Neural crest cell (in vitro differentiated cells): ENCODE data around the gene PSMD6. TPM values are rescaled to one million over a fixed set of nuclear protein-coding genes. Genes with fewer than 3 reads are reported as not detected.

Experiments
- DNase-seq: peaks from one replicate; pipeline ENCODE4 v3.0.0; 2021; ENCODE audit warnings: low read depth, mixed read lengths, low spot score
- H3K27ac Mint-ChIP-seq: one replicate; pipeline ENCODE4 v1.8.0; 2021; ENCODE audit warnings: mild to moderate bottlenecking, mixed read lengths; ENCODE audit not compliant: unreplicated experiment
- H3K27me3 Mint-ChIP-seq: 2 replicates; pipeline ENCODE4 v1.8.0; 2021; ENCODE audit warnings: low read depth, mild to moderate bottlenecking, mixed read lengths
- H3K36me3 Mint-ChIP-seq: 2 replicates; pipeline ENCODE4 v1.8.0; 2021; ENCODE audit warnings: low read depth, mild to moderate bottlenecking, mixed read lengths
- H3K4me1 Mint-ChIP-seq: 2 replicates; pipeline ENCODE4 v1.8.0; 2021; ENCODE audit warnings: mixed read lengths
- H3K4me3 Mint-ChIP-seq: one replicate; pipeline ENCODE4 v1.8.0; 2021; ENCODE audit warnings: mild to moderate bottlenecking, mixed read lengths
- H3K9me3 Mint-ChIP-seq: 2 replicates; pipeline ENCODE4 v1.8.0; 2021; ENCODE audit warnings: mixed read lengths
- total RNA-seq: library from RNA; stranded (reverse); gene quantifications from 2 replicates; pipeline ENCODE4 v1.2.1, GENCODE V29; 2021
- TF ChIP-seq, protein P1 (sequence below): fragments of 200-600 bp; sonication (generic); conservative IDR thresholded peaks from 2 replicates; pipeline ENCODE4 v1.5.0; 2021; ENCODE audit warnings: antibody characterized with exemption, mild to moderate bottlenecking

The PSMD6 gene
- total RNA-seq, 1 donor from 2014 or later: 103 TPM

GRCh38 chr3:64063983-64064438, 40.7 kb upstream of the PSMD6 start:
- peaks cover 3% of the 10 kb centered on the region for H3K36me3 Mint-ChIP-seq
- TF ChIP-seq, protein P1, sequence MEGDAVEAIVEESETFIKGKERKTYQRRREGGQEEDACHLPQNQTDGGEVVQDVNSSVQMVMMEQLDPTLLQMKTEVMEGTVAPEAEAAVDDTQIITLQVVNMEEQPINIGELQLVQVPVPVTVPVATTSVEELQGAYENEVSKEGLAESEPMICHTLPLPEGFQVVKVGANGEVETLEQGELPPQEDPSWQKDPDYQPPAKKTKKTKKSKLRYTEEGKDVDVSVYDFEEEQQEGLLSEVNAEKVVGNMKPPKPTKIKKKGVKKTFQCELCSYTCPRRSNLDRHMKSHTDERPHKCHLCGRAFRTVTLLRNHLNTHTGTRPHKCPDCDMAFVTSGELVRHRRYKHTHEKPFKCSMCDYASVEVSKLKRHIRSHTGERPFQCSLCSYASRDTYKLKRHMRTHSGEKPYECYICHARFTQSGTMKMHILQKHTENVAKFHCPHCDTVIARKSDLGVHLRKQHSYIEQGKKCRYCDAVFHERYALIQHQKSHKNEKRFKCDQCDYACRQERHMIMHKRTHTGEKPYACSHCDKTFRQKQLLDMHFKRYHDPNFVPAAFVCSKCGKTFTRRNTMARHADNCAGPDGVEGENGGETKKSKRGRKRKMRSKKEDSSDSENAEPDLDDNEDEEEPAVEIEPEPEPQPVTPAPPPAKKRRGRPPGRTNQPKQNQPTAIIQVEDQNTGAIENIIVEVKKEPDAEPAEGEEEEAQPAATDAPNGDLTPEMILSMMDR: no peak
- no peak for DNase-seq
- H3K27ac Mint-ChIP-seq: no peak overlapping the region
- H3K27me3 Mint-ChIP-seq: no peaks in the 10 kb centered on the region
- no peak overlapping the region for H3K4me3 Mint-ChIP-seq
- peaks cover 30% of the 10 kb centered on the region for H3K4me1 Mint-ChIP-seq
- no peaks in the 10 kb centered on the region for H3K9me3 Mint-ChIP-seq

DNA sequence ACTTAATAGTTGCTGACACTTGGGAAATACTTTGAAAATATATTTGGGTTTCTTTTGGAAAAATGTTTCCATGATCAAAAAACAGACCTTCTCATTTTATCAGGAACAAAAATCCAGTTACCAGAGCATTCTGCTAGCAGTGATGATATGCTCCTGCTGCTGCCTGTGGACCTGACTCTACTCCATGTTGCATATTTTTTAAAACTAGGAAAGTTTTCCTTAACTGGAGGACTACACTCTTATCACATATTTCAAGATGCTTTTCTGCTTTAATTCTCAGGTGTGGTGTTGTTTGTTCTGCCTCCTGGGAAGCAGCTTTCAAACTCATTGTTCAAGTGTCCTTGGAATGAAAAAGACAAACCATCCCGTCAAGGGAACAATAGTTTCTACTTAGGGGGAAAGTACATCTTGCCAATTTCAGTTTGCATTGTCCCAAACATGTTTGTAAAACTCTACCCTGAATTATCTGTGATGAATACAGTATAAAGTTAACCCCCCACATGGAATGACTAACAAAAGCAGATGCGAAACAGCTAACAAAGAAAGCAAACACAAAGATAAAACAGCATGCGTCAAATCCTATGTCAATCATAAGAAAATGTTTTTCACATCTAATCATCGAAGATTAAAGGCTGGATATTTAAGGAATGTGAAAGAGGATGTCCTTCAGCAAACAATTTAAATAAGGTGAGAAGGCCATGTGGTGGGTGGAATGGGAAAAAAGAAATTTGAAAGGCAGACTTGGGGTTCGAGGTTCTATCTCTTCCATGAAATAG, 40.1 kb upstream of the PSMD6 start:
- H3K36me3 Mint-ChIP-seq: peaks cover 3% of the 10 kb centered on the region
- H3K27me3 Mint-ChIP-seq: no peaks in the 10 kb centered on the region
- no peak overlapping the region for H3K27ac Mint-ChIP-seq
- TF ChIP-seq, protein P1: no peak
- H3K9me3 Mint-ChIP-seq: no peaks in the 10 kb centered on the region
- H3K4me1 Mint-ChIP-seq: peaks cover 34% of the 10 kb centered on the region
- DNase-seq: no peak
- no peak overlapping the region for H3K4me3 Mint-ChIP-seq

DNA sequence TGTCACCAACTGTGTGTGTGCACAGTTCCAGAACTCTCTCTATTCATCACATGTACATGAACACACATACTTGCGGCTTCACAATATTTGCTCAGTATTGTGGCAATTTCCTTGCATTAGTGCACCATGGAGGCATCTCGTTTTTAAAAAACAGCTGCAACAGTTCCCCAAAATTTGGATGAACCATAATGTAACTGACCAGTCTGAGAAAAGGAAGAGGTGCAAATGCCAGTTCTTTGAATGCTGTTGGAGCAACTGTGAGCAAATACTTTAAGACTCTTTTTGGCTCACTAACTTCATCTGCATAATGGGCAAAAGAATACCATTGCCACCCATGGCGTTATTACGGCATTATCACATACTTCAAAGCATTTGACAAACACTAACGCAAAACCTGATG, 38.3 kb upstream of the PSMD6 start:
- no peak overlapping the region for H3K27ac Mint-ChIP-seq
- no peaks in the 10 kb centered on the region for H3K36me3 Mint-ChIP-seq
- no peaks in the 10 kb centered on the region for H3K27me3 Mint-ChIP-seq

DNA sequence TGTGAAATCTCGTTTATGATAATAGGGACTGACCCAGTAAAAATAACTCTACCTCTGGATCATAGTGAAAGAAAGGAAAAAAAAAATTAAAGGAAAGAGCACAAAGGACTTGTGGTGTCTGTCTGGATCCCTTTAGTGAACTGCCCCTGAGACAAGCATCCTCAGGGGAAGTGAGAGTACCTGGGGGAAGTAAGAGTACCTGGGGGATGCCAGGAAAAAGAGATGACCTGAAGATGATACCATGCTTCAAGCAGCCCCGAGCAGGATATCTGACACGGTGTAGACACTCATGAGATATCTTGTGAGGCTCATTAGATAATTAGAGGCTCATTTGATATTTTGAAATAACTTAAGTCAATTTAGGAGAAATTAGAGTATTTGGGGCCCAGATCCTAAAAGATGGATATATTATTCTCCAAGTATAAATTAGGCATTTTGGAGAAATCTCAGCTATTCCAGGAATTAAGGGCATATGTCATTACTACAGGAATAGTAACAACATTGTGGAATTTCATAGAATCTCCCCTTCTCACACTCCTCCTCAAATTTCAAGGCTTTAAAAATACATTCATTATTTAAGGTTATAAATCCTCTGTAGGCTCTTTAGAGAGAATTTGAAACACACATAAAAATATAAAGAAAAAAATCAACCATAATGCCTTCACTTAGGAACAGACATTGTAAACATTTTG, 36.3 kb upstream of the PSMD6 start:
- Mint-ChIP-seq H3K27ac (no peak overlapping the region), H3K27me3 (no peaks in the 10 kb centered on the region), H3K36me3 (no peaks in the 10 kb centered on the region), H3K9me3 (no peaks in the 10 kb centered on the region), H3K4me3 (no peak overlapping the region), H3K4me1 (peaks cover 48% of the 10 kb centered on the region)
- no peak for DNase-seq
- TF ChIP-seq, protein P1: no peak

More for the DNA sequence above, 38.3 kb upstream of the PSMD6 start:
- no peak overlapping the region for H3K4me3 Mint-ChIP-seq
- H3K9me3 Mint-ChIP-seq: no peaks in the 10 kb centered on the region
- DNase-seq: no peak
- H3K4me1 Mint-ChIP-seq: peaks cover 37% of the 10 kb centered on the region
- TF ChIP-seq, protein P1: no peak

DNA sequence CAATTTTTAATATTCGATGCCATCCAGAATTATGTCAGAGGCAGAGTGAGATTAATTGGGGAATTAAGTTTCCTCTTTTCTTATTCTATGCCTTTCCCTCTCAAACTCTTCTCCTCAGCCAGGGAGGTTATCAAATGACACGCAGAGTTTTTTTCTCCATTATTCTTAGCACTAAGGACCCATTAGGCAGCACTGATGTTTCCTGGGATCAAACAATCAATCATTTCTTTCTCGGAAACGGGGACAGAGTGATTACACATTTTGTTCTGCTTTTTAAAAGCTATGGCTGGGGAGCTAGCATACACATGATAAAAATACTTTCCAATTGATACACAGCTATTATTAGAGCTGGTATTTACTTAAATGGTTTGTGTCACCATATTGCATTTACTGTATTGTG, 35.3 kb upstream of the PSMD6 start:
- Mint-ChIP-seq H3K9me3 (no peaks in the 10 kb centered on the region), H3K27ac (no peak overlapping the region), H3K4me3 (no peak overlapping the region), H3K36me3 (no peaks in the 10 kb centered on the region), H3K27me3 (no peaks in the 10 kb centered on the region), H3K4me1 (peaks cover 50% of the 10 kb centered on the region)
- TF ChIP-seq, protein P1: no peak
- no peak for DNase-seq
